ENCODE data around the gene TSPAN12. TPM values are rescaled to one million over a fixed set of nuclear protein-coding genes. Genes with fewer than 3 reads are reported as not detected.

Gene TSPAN12
- total RNA-seq, 1 experiment from 2014 or later: 1.4 TPM

DNA sequence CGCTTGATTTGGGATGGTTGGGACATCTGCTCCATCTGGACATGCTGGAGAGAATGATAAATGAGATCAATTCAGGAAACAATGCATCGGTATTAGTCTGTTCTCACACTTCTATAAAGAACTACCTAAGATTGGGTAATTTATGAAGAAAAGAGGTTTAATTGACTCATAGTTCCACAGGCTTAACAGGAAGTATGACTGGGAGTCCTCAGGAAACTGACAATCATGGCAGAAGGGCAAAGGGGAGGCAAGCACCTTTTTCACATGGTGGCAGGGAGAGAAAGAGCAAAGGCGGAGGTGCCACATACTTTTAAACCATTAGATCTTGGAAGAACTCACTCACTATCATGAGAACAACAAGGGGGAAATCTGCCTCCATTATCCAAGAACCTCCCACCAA is 16.8 kb upstream of the TSPAN12 start:
- no TSS peak for BruUV-seq (replicated peaks)
- Histone ChIP-seq H3K9me3 (ENCODE audit: control insufficient read depth, insufficient read depth, low read depth, low read length) (no peaks in the 10 kb centered on the region), H3K27ac (ENCODE audit: low read length) (no peak overlapping the region), H3K27me3 (ENCODE audit: control insufficient read depth, insufficient read depth, low read length) (peaks cover 2% of the 10 kb centered on the region), H3K36me3 (ENCODE audit: control insufficient read depth, insufficient read depth, low read length) (no peaks in the 10 kb centered on the region; the same call in 1 of the 2 replicates), H3K4me1 (ENCODE audit: control insufficient read depth, insufficient read depth, low read length) (no peaks in the 10 kb centered on the region), H3K4me3 (ENCODE audit: low read depth in 2 of 2, low read length in 2 of 2) (no peak overlapping the region)
- ChIA-PET POLR2A (no interaction called here), CTCF (no interaction called here)
- DNase-seq (ENCODE audit: low read depth, low spot score): no peak
- TF ChIP-seq POLR2AphosphoS5 (IDR thresholded peaks at IDR 0.05; ENCODE audit: low read depth, low read length) (no peak), SIN3A (IDR thresholded peaks at IDR 0.05; ENCODE audit: borderline replicate concordance, insufficient read depth, low read depth, low read length) (no peak), TCF7L2 (IDR thresholded peaks at IDR 0.05; ENCODE audit: low read depth, low read length) (no peak)
- TF ChIP-seq, protein P1, sequence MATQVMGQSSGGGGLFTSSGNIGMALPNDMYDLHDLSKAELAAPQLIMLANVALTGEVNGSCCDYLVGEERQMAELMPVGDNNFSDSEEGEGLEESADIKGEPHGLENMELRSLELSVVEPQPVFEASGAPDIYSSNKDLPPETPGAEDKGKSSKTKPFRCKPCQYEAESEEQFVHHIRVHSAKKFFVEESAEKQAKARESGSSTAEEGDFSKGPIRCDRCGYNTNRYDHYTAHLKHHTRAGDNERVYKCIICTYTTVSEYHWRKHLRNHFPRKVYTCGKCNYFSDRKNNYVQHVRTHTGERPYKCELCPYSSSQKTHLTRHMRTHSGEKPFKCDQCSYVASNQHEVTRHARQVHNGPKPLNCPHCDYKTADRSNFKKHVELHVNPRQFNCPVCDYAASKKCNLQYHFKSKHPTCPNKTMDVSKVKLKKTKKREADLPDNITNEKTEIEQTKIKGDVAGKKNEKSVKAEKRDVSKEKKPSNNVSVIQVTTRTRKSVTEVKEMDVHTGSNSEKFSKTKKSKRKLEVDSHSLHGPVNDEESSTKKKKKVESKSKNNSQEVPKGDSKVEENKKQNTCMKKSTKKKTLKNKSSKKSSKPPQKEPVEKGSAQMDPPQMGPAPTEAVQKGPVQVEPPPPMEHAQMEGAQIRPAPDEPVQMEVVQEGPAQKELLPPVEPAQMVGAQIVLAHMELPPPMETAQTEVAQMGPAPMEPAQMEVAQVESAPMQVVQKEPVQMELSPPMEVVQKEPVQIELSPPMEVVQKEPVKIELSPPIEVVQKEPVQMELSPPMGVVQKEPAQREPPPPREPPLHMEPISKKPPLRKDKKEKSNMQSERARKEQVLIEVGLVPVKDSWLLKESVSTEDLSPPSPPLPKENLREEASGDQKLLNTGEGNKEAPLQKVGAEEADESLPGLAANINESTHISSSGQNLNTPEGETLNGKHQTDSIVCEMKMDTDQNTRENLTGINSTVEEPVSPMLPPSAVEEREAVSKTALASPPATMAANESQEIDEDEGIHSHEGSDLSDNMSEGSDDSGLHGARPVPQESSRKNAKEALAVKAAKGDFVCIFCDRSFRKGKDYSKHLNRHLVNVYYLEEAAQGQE (IDR thresholded peaks at IDR 0.05; ENCODE audit: insufficient read depth in 1 of 2, low read depth in 2 of 2, low read length in 1 of 2): no peak
- TF ChIP-seq, protein P2, sequence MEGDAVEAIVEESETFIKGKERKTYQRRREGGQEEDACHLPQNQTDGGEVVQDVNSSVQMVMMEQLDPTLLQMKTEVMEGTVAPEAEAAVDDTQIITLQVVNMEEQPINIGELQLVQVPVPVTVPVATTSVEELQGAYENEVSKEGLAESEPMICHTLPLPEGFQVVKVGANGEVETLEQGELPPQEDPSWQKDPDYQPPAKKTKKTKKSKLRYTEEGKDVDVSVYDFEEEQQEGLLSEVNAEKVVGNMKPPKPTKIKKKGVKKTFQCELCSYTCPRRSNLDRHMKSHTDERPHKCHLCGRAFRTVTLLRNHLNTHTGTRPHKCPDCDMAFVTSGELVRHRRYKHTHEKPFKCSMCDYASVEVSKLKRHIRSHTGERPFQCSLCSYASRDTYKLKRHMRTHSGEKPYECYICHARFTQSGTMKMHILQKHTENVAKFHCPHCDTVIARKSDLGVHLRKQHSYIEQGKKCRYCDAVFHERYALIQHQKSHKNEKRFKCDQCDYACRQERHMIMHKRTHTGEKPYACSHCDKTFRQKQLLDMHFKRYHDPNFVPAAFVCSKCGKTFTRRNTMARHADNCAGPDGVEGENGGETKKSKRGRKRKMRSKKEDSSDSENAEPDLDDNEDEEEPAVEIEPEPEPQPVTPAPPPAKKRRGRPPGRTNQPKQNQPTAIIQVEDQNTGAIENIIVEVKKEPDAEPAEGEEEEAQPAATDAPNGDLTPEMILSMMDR (IDR thresholded peaks at IDR 0.05): no peak
- in situ Hi-C loops (cut with HindIII; ENCODE audit: low pct_unique_long_range_greater_than_20kb, low sequenced_read_pairs) (no loop called here), intact Hi-C loops (cut with micrococcal nuclease; ENCODE audit: unreplicated experiment) (no loop called here)
- ATAC-seq: no peak

DNA sequence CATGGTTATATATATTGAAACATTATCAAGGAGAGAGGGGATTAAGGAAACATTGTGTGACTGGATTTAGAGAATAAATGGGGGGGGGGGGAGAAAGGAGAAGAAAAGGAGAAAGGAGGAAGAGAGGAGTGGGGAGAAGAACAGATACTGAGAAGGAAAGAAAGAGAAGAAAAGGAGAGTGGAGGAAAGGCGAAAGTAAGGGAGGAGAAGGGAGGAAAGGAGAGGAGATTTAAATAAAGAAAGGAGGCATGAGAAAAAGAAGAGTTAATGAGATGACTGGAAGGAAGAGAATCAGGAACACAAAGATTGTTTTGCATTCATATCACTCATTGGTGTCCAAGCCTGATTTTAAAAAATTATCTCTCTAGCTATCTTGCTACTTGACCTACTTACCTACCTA is 16.1 kb upstream of the TSPAN12 start:
- no TSS peak for BruUV-seq (replicated peaks)
- ATAC-seq (no peak), DNase-seq (ENCODE audit: low read depth, low spot score) (no peak)
- Histone ChIP-seq H3K9me3 (ENCODE audit: control insufficient read depth, insufficient read depth, low read depth, low read length) (no peaks in the 10 kb centered on the region), H3K36me3 (ENCODE audit: control insufficient read depth, insufficient read depth, low read length) (no peaks in the 10 kb centered on the region; the same call in 1 of the 2 replicates), H3K4me1 (ENCODE audit: control insufficient read depth, insufficient read depth, low read length) (no peaks in the 10 kb centered on the region), H3K4me3 (ENCODE audit: low read depth in 2 of 2, low read length in 2 of 2) (no peak overlapping the region), H3K27me3 (ENCODE audit: control insufficient read depth, insufficient read depth, low read length) (no peaks in the 10 kb centered on the region; the same call in none of the 2 replicates), H3K27ac (ENCODE audit: low read length) (no peak overlapping the region)
- intact Hi-C loops (cut with micrococcal nuclease; ENCODE audit: unreplicated experiment) (no loop called here), in situ Hi-C loops (cut with HindIII; ENCODE audit: low pct_unique_long_range_greater_than_20kb, low sequenced_read_pairs) (no loop called here)
- ChIA-PET POLR2A (no interaction called here), CTCF (no interaction called here)
- no peak for TF ChIP-seq TCF7L2 (IDR thresholded peaks at IDR 0.05; ENCODE audit: low read depth, low read length)
- TF ChIP-seq POLR2AphosphoS5 (IDR thresholded peaks at IDR 0.05; ENCODE audit: low read depth, low read length): no peak
- TF ChIP-seq, protein P2 (IDR thresholded peaks at IDR 0.05): no peak
- TF ChIP-seq, protein P1 (IDR thresholded peaks at IDR 0.05; ENCODE audit: insufficient read depth in 1 of 2, low read depth in 2 of 2, low read length in 1 of 2): no peak
- no peak for TF ChIP-seq SIN3A (IDR thresholded peaks at IDR 0.05; ENCODE audit: borderline replicate concordance, insufficient read depth, low read depth, low read length)
